Stromal cell of bone marrow (primary cell): ENCODE data around the gene SLC30A7.

Experiments
- DNase-seq: peaks from one replicate; pipeline ENCODE4 v3.0.0-alpha.2; 2012; ENCODE audit warnings: low read depth

Gene SLC30A7

GRCh38 chr1:101025657-101026429 is 130.0 kb downstream of the SLC30A7 start, which contains the start of gene DPH5:
Gene DPH5, minus strand, starts transcription at chr1:101025784. Its CDS starts 341 bp downstream, at chr1:101025443.
- peak; percentile 86 for DNase-seq

DNA sequence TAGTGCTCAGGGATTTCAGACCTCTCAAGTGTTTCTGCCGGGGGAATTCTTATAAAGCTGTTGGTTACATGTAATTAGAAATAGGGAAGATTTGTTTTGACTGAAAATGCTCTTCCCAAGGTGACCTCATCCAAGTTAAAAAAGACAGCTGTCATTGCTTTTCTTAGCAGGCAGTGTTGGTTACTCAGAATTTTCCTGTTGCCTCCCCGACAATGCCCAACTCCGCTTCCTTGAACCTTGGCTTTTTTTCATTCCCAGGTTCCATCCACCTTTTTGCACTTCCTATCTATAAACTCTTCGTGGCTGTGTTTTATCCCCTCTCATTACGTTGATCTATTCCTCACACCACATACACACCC is 130.5 kb downstream of the SLC30A7 start:
- DNase-seq, result no peak

- no peak for DNase-seq
Observed at GRCh38 chr1:101027194-101027772, 131.4 kb downstream of the SLC30A7 start.

GRCh38 chr1:101028466-101028865 is 132.6 kb downstream of the SLC30A7 start:
- no peak for DNase-seq

- no peak for DNase-seq
Observed at GRCh38 chr1:101029184-101029583, 133.3 kb downstream of the SLC30A7 start.

DNA sequence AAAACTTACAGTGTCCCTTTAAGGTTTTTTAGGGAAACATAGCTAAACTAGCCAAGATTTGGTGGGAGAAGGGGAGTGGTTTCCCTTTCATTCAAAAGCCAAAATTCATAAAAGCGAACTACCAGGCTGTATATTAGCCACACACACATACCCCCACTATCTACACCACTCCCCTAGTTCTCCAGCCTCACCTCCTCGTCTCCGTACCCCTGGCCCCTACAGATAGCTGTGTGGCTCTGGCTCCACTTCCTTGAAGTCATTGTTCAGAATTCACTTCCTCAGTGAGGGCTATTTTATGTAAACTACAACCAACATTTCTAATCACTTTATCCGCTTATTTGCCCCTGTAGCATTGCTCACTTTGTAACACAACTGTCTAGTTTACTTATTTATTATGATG is 135.0 kb downstream of the SLC30A7 start:
- DNase-seq, result no peak
